ENCODE measurements around the gene SEBOX.

The SEBOX gene

GRCh38 chr17:28320215-28321061 lies 44.6 kb downstream of the SEBOX start:
- no peak overlapping the region for H3K27ac ChIP-seq (ENCODE audit: extremely low read depth, low read depth, low read length)
- TF ChIP-seq ZNF571 (tag by site-specific recombination; IDR thresholded peaks at IDR 0.05) (no peak), ZBTB6 (tag by site-specific recombination; IDR thresholded peaks at IDR 0.05) (0 out of 2 replicates have a peak, but pooled peaks have one; percentile 24)
- CTCF ChIA-PET: interaction anchor here (0.9 to 1.9 kb wide), 9 partner anchors 8 to 427 kb away, joined by 3 to 7 read pairs (median 4); partner anchors contain the start of gene IFT20

GRCh38 chr17:28319598-28319935 lies 45.4 kb downstream of the SEBOX start:
- peaks cover 3 to 12% of the 10 kb centered on the region in 2 experiments; a peak in 2 of 3 replicates for H3K36me3 ChIP-seq (ENCODE audit: control insufficient read depth in 2 of 2, insufficient read depth in 1 of 2, low read length in 2 of 2)
- peaks cover 11% of the 10 kb centered on the region for H3K4me1 ChIP-seq (ENCODE audit: control insufficient read depth, insufficient read depth, low read length)
- no peak for TF ChIP-seq ZNF76 (tag by site-specific recombination; IDR thresholded peaks at IDR 0.05; ENCODE audit: borderline replicate concordance, low read depth)
- no peak for TF ChIP-seq ZNF292 (tag by site-specific recombination; IDR thresholded peaks at IDR 0.05; ENCODE audit: borderline replicate concordance, low read depth)
- no peak for TF ChIP-seq ELK4 (IDR thresholded peaks at IDR 0.05; ENCODE audit: borderline replicate concordance, low read depth, low read length)
- TF ChIP-seq YY1 (tag by site-specific recombination; IDR thresholded peaks at IDR 0.05): no peak
- TF ChIP-seq KLF17 (tag by site-specific recombination; IDR thresholded peaks at IDR 0.05): no peak
- no peak for TF ChIP-seq ZNF274 (IDR thresholded peaks at IDR 0.05; ENCODE audit: low read length)
- no peak for TF ChIP-seq ZNF274 (tag by site-specific recombination; IDR thresholded peaks at IDR 0.05; ENCODE audit: borderline replicate concordance)
- no peak for TF ChIP-seq ZNF660 (tag by site-specific recombination; IDR thresholded peaks at IDR 0.05)
- TF ChIP-seq SCRT2 (tag by site-specific recombination; IDR thresholded peaks at IDR 0.05): no peak
- no peak for TF ChIP-seq ZNF560 (tag by site-specific recombination; IDR thresholded peaks at IDR 0.05; ENCODE audit: borderline replicate concordance)
- no peak for TF ChIP-seq ZNF670 (tag by site-specific recombination; IDR thresholded peaks at IDR 0.05; ENCODE audit: low read depth)
- TF ChIP-seq ZNF837 (tag by site-specific recombination; IDR thresholded peaks at IDR 0.05): no peak
- TF ChIP-seq GFI1B (tag by site-specific recombination; IDR thresholded peaks at IDR 0.05): no peak
- no peak for TF ChIP-seq ZNF677 (tag by site-specific recombination; IDR thresholded peaks at IDR 0.05)
- peak overlapping the region; percentile 69 for H3K4me3 ChIP-seq (ENCODE audit: low read depth, low read length)
- POLR2A ChIA-PET: interaction anchor here (0.5 to 6.2 kb wide), 4 partner anchors 11 to 278 kb away, joined by 3 to 40 read pairs (median 6); partner anchors contain the start of genes IFT20 and TNFAIP1
- H3K9me3 ChIP-seq (ENCODE audit: control insufficient read depth, insufficient read depth, low read depth, low read length): no peaks in the 10 kb centered on the region
- H3K27ac ChIP-seq (ENCODE audit: extremely low read depth, low read depth, low read length): peak overlapping the region; percentile 88
- CTCF ChIA-PET: interaction anchor here (0.7 to 0.9 kb wide), 2 partner anchors 55 to 290 kb away, joined by 3 read pairs; no protein-coding TSS in a partner anchor

More at GRCh38 chr17:28320215-28321061, 44.6 kb downstream of the SEBOX start:
- Histone ChIP-seq H3K4me1 (ENCODE audit: control insufficient read depth, insufficient read depth, low read length) (peaks cover 12% of the 10 kb centered on the region), H3K9me3 (ENCODE audit: control insufficient read depth, insufficient read depth, low read depth, low read length) (no peaks in the 10 kb centered on the region), H3K4me3 (ENCODE audit: low read depth, low read length) (peak overlapping the region; percentile 69), H3K36me3 (ENCODE audit: control insufficient read depth in 2 of 2, insufficient read depth in 1 of 2, low read length in 2 of 2) (peaks cover 3 to 15% of the 10 kb centered on the region in 2 experiments; a peak in 2 of 3 replicates)
- POLR2A ChIA-PET: interaction anchor here (1.3 to 6.2 kb wide), 3 partner anchors 10 to 279 kb away, joined by 3 to 40 read pairs (median 8); partner anchors contain the start of genes IFT20 and TNFAIP1

Data from HEK293 (cell line).